A549 treated with CORT108297 at 1 μM for 4 hours (cell line): Measurements from ENCODE around the gene SNRPE. TPM values are rescaled to one million over a fixed set of nuclear protein-coding genes. Genes with fewer than 3 reads are reported as not detected.

Experiments
- total RNA-seq: library from RNA; stranded (reverse); fragments of 200-300 nt; extraction: Qiagen RNA extraction; gene quantifications from 5 replicates; pipeline ENCODE4 v1.2.3, GENCODE V29; 2022

The SNRPE gene
- 177 to 258 TPM (median 252 TPM) in 5 replicates for total RNA-seq

DNA sequence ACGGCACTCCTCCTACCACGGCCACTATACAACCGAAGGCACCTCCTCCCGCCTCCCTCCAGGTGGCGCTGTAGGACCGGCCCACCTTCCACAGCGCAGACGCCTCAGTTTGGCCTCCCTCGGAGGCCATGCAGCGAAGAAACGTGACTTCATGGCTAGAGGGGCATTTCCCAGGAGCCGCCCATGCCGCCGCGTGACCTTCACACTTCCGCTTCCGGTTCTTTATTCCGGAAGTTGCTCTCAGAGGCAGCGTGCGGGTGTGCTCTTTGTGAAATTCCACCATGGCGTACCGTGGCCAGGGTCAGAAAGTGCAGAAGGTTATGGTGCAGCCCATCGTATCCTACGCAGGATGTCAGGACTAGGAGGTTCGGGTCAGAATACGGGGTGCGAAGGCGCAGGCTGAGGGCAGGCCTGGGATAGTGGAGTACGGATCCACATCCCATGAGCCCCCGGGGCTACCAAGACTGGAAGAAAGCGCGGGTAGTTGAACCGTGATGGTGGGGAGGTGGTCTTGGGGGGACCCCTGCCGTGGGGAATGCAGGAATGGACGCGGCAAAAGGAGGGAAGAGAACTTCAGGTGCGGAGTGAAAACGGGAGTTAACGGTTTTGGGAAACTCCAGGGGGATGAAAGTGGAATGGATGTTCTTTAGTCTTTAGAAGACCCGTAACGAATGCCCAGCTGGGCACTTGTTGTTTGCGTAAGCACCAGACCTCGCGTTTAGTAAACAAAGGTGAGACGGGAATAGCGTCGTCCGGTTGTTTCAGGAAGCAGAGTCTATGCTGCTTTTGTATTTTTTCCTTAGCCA is at the start of gene SNRPE:
Gene SNRPE, plus strand, starts transcription at position 221 of the 806 bp plus-strand sequence. Its CDS starts 61 bp downstream, at position 282.

Other genes starting within 250 kb of the SNRPE start
- 10.0 to 19.3 TPM (median 14.6 TPM) in 5 replicates for gene ATP2B4, start 234.8 kb upstream of the SNRPE start, total RNA-seq
- not detected in 5 replicates for gene LAX1, start 96.4 kb upstream of the SNRPE start, total RNA-seq
- 1.4 to 5.2 TPM (median 3.0 TPM) in 5 replicates for gene ZBED6, start 66.0 kb upstream of the SNRPE start, total RNA-seq
- gene ZC3H11A, start 66.0 kb upstream of the SNRPE start, total RNA-seq: 40.4 to 56.8 TPM (median 40.7 TPM) in 5 replicates
- gene SOX13, start 211.5 kb downstream of the SNRPE start, total RNA-seq: 13.5 to 20.6 TPM (median 19.5 TPM) in 5 replicates